Prostate gland (tissue), 1 donor: ENCODE results near the gene LMX1B.

Experiments used
- POLR2A ChIP-seq: fragments of 450-650 bp; IDR thresholded peaks from one replicate; pipeline ENCODE4 v1.6.1; 2016; ENCODE audit warnings: antibody characterized with exemption, mild to moderate bottlenecking
- POLR2AphosphoS5 ChIP-seq: sonication (generic); formaldehyde crosslinking; IDR thresholded peaks from one replicate; pipeline ENCODE4 v1.6.1; 2017; ENCODE audit warnings: antibody characterized with exemption

DNA sequence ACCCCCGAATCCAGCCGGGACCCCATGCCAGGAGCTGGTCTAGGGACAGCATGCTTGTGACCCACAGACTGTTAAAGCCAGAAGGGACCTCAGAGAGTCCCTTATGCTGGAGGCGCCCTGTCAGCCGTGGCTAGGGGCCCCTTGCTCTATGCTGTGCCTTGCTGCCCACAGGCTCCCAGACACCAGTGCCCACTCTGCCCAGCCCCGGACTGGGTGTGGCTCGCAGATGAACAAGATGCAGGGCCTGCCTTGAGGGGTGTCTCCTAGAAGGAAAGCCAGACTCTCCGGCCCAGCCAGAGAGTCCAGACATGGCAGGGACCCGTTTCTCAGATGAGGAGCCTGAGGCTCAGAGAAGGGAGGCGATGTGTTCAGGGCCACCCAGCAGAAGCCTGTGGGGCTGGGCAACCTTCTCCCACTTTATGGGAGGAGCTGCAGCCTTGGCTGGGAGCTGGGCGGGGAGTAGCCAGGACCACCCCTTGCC lies 85.7 kb downstream of the LMX1B start:
- TF ChIP-seq POLR2AphosphoS5 (no peak), POLR2A (no peak)
